PC-3 (cell line): ENCODE measurements around the gene TSHZ2. TPM values are rescaled to one million over a fixed set of nuclear protein-coding genes. Genes with fewer than 3 reads are reported as not detected.

Source experiments
- ATAC-seq: fragments of 200-7000 bp; cut with Tn5 transposase; 2 replicates; pipeline ENCODE4 v1.9.1; 2020; ENCODE audit warnings: mild to moderate bottlenecking, moderate library complexity
- BruUV-seq: library from RNA; stranded (reverse); fragments of 400-500 nt; replicated peaks from 2 replicates; lab custom pipeline; 2021; lab: Mats Ljungman, UMichigan
- CTCF ChIA-PET: fragments of 300-600 bp; sonication (Branson Sonifier 250); formaldehyde crosslinking; loops from one replicate; lab custom pipeline; 2022; ENCODE audit warnings: antibody characterized with exemption; lab: Charles Lee
- POLR2A ChIA-PET: fragments of 300-600 bp; sonication (Branson Sonifier 250); formaldehyde crosslinking; loops from one replicate; lab custom pipeline; 2022; ENCODE audit warnings: antibody characterized with exemption; ENCODE audit not compliant: unreplicated experiment; lab: Charles Lee
- DNase-seq: peaks from one replicate; pipeline ENCODE4 v3.0.0-alpha.2; 2015
- H2AFZ ChIP-seq: fragments of 300-600 bp; sonication (generic); 2 replicates; pipeline ENCODE4 v1.6.0; 2016; ENCODE audit warnings: antibody characterized with exemption, low read length
- H3F3A ChIP-seq: fragments of 300-600 bp; sonication (generic); one replicate; pipeline ENCODE4 v1.6.0; 2017; ENCODE audit warnings: antibody characterized with exemption, low read length, control low read depth, mild to moderate bottlenecking; ENCODE audit not compliant: unreplicated experiment
- H3K27ac ChIP-seq: fragments of 300-600 bp; sonication (generic); 2 replicates; pipeline ENCODE4 v1.5.1; 2016; ENCODE audit warnings: mild to moderate bottlenecking, low read length
- H3K27me3 ChIP-seq: fragments of 300-600 bp; sonication (generic); 2 replicates; pipeline ENCODE4 v1.6.1; 2016; ENCODE audit warnings: low read length, mixed read lengths
- H3K36me3 ChIP-seq: fragments of 300-600 bp; sonication (generic); 2 replicates; pipeline ENCODE4 v1.6.1; 2016; ENCODE audit warnings: low read depth, mixed run types, low read length, mixed read lengths
- H3K4me1 ChIP-seq: fragments of 300-600 bp; sonication (generic); 2 replicates; pipeline ENCODE4 v1.5.1; 2016; ENCODE audit warnings: low read length; ENCODE audit not compliant: insufficient read depth
- H3K4me2 ChIP-seq: fragments of 300-600 bp; sonication (generic); 2 replicates; pipeline ENCODE4 v1.6.0; 2016; ENCODE audit warnings: low read length
- H3K4me3 ChIP-seq: fragments of 300-600 bp; sonication (generic); 2 replicates; pipeline ENCODE4 v1.5.1; 2016; ENCODE audit warnings: mild to moderate bottlenecking, low read length, mixed read lengths
- H3K79me2 ChIP-seq: fragments of 300-600 bp; sonication (generic); 2 replicates; pipeline ENCODE4 v1.6.1; 2017; ENCODE audit warnings: low read length, mixed read lengths
- H3K9ac ChIP-seq: fragments of 300-600 bp; sonication (generic); 2 replicates; pipeline ENCODE4 v1.6.0; 2016; ENCODE audit warnings: mild to moderate bottlenecking, low read length
- H3K9me2 ChIP-seq: fragments of 300-600 bp; sonication (generic); replicated peaks from 2 replicates; pipeline ENCODE4 v1.6.1; 2016; ENCODE audit warnings: mixed run types, low read length, mixed read lengths
- H3K9me3 ChIP-seq: fragments of 300-600 bp; sonication (generic); 2 replicates; pipeline ENCODE4 v1.6.1; 2016; ENCODE audit warnings: low read length, mixed read lengths
- H4K20me1 ChIP-seq: fragments of 300-600 bp; sonication (generic); 2 replicates; pipeline ENCODE4 v1.6.1; 2016; ENCODE audit warnings: low read length, mixed read lengths
- CTCF ChIP-seq: fragments of 300-600 bp; sonication (generic); conservative IDR thresholded peaks from 2 replicates; pipeline ENCODE4 v1.5.1; 2017; ENCODE audit warnings: antibody characterized with exemption, low read depth, mild to moderate bottlenecking, low read length
- EZH2 ChIP-seq: fragments of 300-600 bp; sonication (generic); IDR thresholded peaks from one replicate; pipeline ENCODE4 v1.6.1; 2017; ENCODE audit warnings: antibody characterized with exemption, mild to moderate bottlenecking, low read length; ENCODE audit not compliant: unreplicated experiment
- EZH2phosphoT487 ChIP-seq: fragments of 300-600 bp; sonication (generic); IDR thresholded peaks from 2 replicates; pipeline ENCODE4 v1.6.1; 2018; ENCODE audit warnings: mild to moderate bottlenecking, antibody characterized with exemption, low read length, borderline replicate concordance
- intact Hi-C: fragments of 100-400 bp; cut with micrococcal nuclease; formaldehyde crosslinking; loops from 2 replicates; pipeline ENCODE4 v1.9.0; 2023
- total RNA-seq: library from RNA; depleted of rRNA; stranded (reverse); fragments of >200 nt; gene quantifications from 2 replicates; pipeline ENCODE4 v1.2.3, GENCODE V29; 2014

Gene TSHZ2
- total RNA-seq, 1 experiment from 2014 or later = not detected

- Histone ChIP-seq H3K4me3 (no peak overlapping the region), H3K27ac (no peak overlapping the region), H3K4me2 (no peak overlapping the region), H3K9me2 (no peaks in the 10 kb centered on the region), H3K79me2 (no peaks in the 10 kb centered on the region), H4K20me1 (no peaks in the 10 kb centered on the region), H3K4me1 (no peaks in the 10 kb centered on the region), H3K9me3 (no peaks in the 10 kb centered on the region), H3K27me3 (peaks cover 84% of the 10 kb centered on the region), H2AFZ (no peak overlapping the region), H3F3A (no peaks in the 10 kb centered on the region), H3K9ac (no peak overlapping the region), H3K36me3 (no peaks in the 10 kb centered on the region)
- DNase-seq = no peak
- POLR2A ChIA-PET = no interaction called here
- intact Hi-C loops = no loop called here
- CTCF ChIA-PET = no interaction called here
- BruUV-seq = no TSS peak
- TF ChIP-seq CTCF = no peak
- TF ChIP-seq EZH2phosphoT487 = no peak
- TF ChIP-seq EZH2 = no peak
- no peak for ATAC-seq
Measured at GRCh38 chr20:53376021-53376420, 403.9 kb downstream of the TSHZ2 start.

- Histone ChIP-seq H3K27ac (no peak overlapping the region), H3K36me3 (no peaks in the 10 kb centered on the region), H3K9ac (no peak overlapping the region), H2AFZ (no peak overlapping the region), H3K27me3 (peaks cover 70% of the 10 kb centered on the region), H3K9me3 (no peaks in the 10 kb centered on the region), H3K79me2 (no peaks in the 10 kb centered on the region), H3F3A (no peaks in the 10 kb centered on the region), H3K4me3 (no peak overlapping the region), H3K4me2 (no peak overlapping the region), H3K9me2 (no peaks in the 10 kb centered on the region), H3K4me1 (no peaks in the 10 kb centered on the region), H4K20me1 (no peaks in the 10 kb centered on the region)
- intact Hi-C loops = no loop called here
- no peak for TF ChIP-seq CTCF
- TF ChIP-seq EZH2 = no peak
- TF ChIP-seq EZH2phosphoT487 = no peak
- ChIA-PET CTCF (interaction anchor here (0.6 kb wide), 1 partner anchor 34 kb away, joined by 3 read pairs; no protein-coding TSS in a partner anchor), POLR2A (no interaction called here)
- DNase-seq (no peak), ATAC-seq (no peak)
- BruUV-seq = no TSS peak
Measured at GRCh38 chr20:53379014-53379832, 407.1 kb downstream of the TSHZ2 start.

- Histone ChIP-seq H3K36me3 (no peaks in the 10 kb centered on the region), H3K27ac (no peak overlapping the region), H3K9me2 (no peaks in the 10 kb centered on the region), H3K4me3 (no peak overlapping the region), H3F3A (no peaks in the 10 kb centered on the region), H3K4me1 (no peaks in the 10 kb centered on the region), H3K79me2 (no peaks in the 10 kb centered on the region), H3K9ac (no peak overlapping the region), H4K20me1 (no peaks in the 10 kb centered on the region), H3K9me3 (no peaks in the 10 kb centered on the region), H3K4me2 (no peak overlapping the region), H2AFZ (no peak overlapping the region), H3K27me3 (peaks cover 72% of the 10 kb centered on the region)
- POLR2A ChIA-PET = no interaction called here
- CTCF ChIA-PET = no interaction called here
- BruUV-seq = no TSS peak
- intact Hi-C loops = no loop called here
- DNase-seq (no peak), ATAC-seq (no peak)
- TF ChIP-seq EZH2phosphoT487 = no peak
- no peak for TF ChIP-seq EZH2
- TF ChIP-seq CTCF = no peak
Measured at GRCh38 chr20:53379833-53380120, 407.6 kb downstream of the TSHZ2 start.
